Right lobe of liver (tissue), 6 donors: ENCODE data around the gene CDH13. TPM values are rescaled to one million over a fixed set of nuclear protein-coding genes. Genes with fewer than 3 reads are reported as not detected.

Experiments
- ATAC-seq, 4 donors: fragments of 200-7000 bp; cut with Tn5 transposase; one replicate each; pipeline ENCODE4 v1.9.1; 2020; ENCODE audit warnings: mild to moderate bottlenecking in 4 of 4, moderate library complexity in 4 of 4
- DNase-seq, 3 donors: peaks; one replicate each; pipeline ENCODE4 v3.0.0-alpha.2; 2020
- H3K27ac ChIP-seq, 3 donors: fragments of 200-600 bp; one replicate each; pipeline ENCODE4 v1.8.0; 2022
- H3K27me3 ChIP-seq, 2 donors: fragments of 200-600 bp; one replicate each; pipeline ENCODE4 v1.8.0; 2022
- H3K36me3 ChIP-seq, 4 donors: fragments of 200-600 bp; sonication (generic) in 1 of 4; one replicate each; pipeline versions ENCODE4 v1.5.1 to v1.8.0; 2017 to 2022; ENCODE audit warnings: control low read depth in 1 of 4
- H3K4me1 ChIP-seq, 4 donors: fragments of 200-600 bp; sonication (generic) in 1 of 4; one replicate each; pipeline versions ENCODE4 v1.5.1 to v1.8.0; 2017 to 2022; ENCODE audit warnings: control low read depth in 1 of 4
- H3K4me3 ChIP-seq, 3 donors: fragments of 200-600 bp; one replicate each; pipeline ENCODE4 v1.8.0; 2022
- H3K9me3 ChIP-seq, 4 donors: fragments of 200-600 bp; sonication (generic) in 1 of 4; one replicate each; pipeline versions ENCODE4 v1.5.1 to v1.8.0; 2017 to 2022; ENCODE audit warnings: control low read depth in 1 of 4
- CTCF ChIP-seq, 4 donors: fragments of 200-600 bp in 3 of 4; fragments of 450-650 bp in 1 of 4; IDR thresholded peaks; one replicate each; pipeline versions ENCODE4 v1.5.1 to v1.8.0; 2016 to 2022; ENCODE audit warnings: antibody characterized with exemption in 4 of 4, mild to moderate bottlenecking in 2 of 4
- POLR2A ChIP-seq: fragments of 450-650 bp; IDR thresholded peaks from one replicate; pipeline ENCODE4 v1.6.1; 2017; ENCODE audit warnings: antibody characterized with exemption, mild to moderate bottlenecking
- WGBS: methylation state at CpG from one replicate; pipeline ENCODE4 v1.1.6; 2018; ENCODE audit warnings: low coverage, low lambda C conversion rate; ENCODE audit not compliant: insufficient coverage; ENCODE audit errors: missing lambda C conversion rate; 5-methylcytosine and 5-hydroxymethylcytosine counted together
- intact Hi-C, 2 donors: fragments of 100-400 bp; cut with DNase I; formaldehyde crosslinking; loops; one replicate each; pipeline versions ENCODE4 v1.11.2 to v1.14.1; 2022
- total RNA-seq, 6 experiments: library from RNA; depleted of rRNA in 2 of 6; stranded (reverse); fragments of >200 nt in 2 of 6; fragmentation: NEBNext Ultra II Directional in 3 of 6; extraction: Animal tissue kit (Norgen Biotek cat#: 25700) in 3 of 6; gene quantifications; one replicate each; pipeline versions ENCODE4 v1.1.0 to v1.2.4, GENCODE V29; 2016 to 2023
- donor health status: DM: no; HTN: yes; CAD: no.
- donor health status: DM: no; HTN: no; CAD: no.
- donor health status: DM: no; HTN: no; CAD: no.
- donor health status: DM: no; HTN: yes; CAD: no.
- donor health status: DM: no; HTN: yes; CAD: no.

The CDH13 gene
- total RNA-seq, 6 experiments from 2014 or later = 0.13 to 4.6 (median 0.49) TPM

GRCh38 chr16:83312015-83312717, 685.4 kb downstream of the CDH13 start:
- intact Hi-C loops = no loop called here
- H3K9me3 ChIP-seq = no peaks in the 10 kb centered on the region
- 66% methylated on average over 3 of the region's 3 CpGs for WGBS
- no peaks in the 10 kb centered on the region for H3K27me3 ChIP-seq
- H3K4me3 ChIP-seq = no peak overlapping the region
- ATAC-seq = no peak
- no peak for TF ChIP-seq CTCF (IDR thresholded peaks at IDR 0.05)
- H3K27ac ChIP-seq = no peak overlapping the region
- H3K4me1 ChIP-seq = no peaks in the 10 kb centered on the region
- no peak for DNase-seq
- H3K36me3 ChIP-seq = no peaks in the 10 kb centered on the region

- DNase-seq (no peak), ATAC-seq (no peak)
- Histone ChIP-seq H3K9me3 (no peaks in the 10 kb centered on the region), H3K27ac (no peak overlapping the region), H3K4me3 (no peak overlapping the region), H3K4me1 (no peaks in the 10 kb centered on the region), H3K27me3 (no peaks in the 10 kb centered on the region), H3K36me3 (no peaks in the 10 kb centered on the region)
- intact Hi-C loops = no loop called here
- 71% methylated on average over 1 of the region's 1 CpG for WGBS
- TF ChIP-seq CTCF (IDR thresholded peaks at IDR 0.05) (no peak), POLR2A (no peak)
Measured at GRCh38 chr16:83312718-83313245, 686.0 kb downstream of the CDH13 start.

GRCh38 chr16:83315271-83315670, 688.5 kb downstream of the CDH13 start:
- no peaks in the 10 kb centered on the region for H3K27me3 ChIP-seq
- no peaks in the 10 kb centered on the region for H3K36me3 ChIP-seq
- H3K9me3 ChIP-seq = no peaks in the 10 kb centered on the region
- H3K27ac ChIP-seq = no peak overlapping the region
- TF ChIP-seq POLR2A (no peak), CTCF (IDR thresholded peaks at IDR 0.05) (no peak)
- H3K4me3 ChIP-seq = no peak overlapping the region
- intact Hi-C loops = no loop called here
- 40% methylated on average over 2 of the region's 2 CpGs for WGBS
- H3K4me1 ChIP-seq = no peaks in the 10 kb centered on the region
- no peak for DNase-seq
- no peak for ATAC-seq

- Histone ChIP-seq H3K36me3 (no peaks in the 10 kb centered on the region), H3K27ac (no peak overlapping the region), H3K4me1 (no peaks in the 10 kb centered on the region), H3K27me3 (no peaks in the 10 kb centered on the region), H3K9me3 (no peaks in the 10 kb centered on the region), H3K4me3 (no peak overlapping the region)
- 46% methylated on average over 3 of the region's 3 CpGs for WGBS
- DNase-seq (no peak), ATAC-seq (no peak)
- no peak for TF ChIP-seq POLR2A
- no peak for TF ChIP-seq CTCF (IDR thresholded peaks at IDR 0.05)
- intact Hi-C loops = no loop called here
Measured at GRCh38 chr16:83316458-83316857, 689.7 kb downstream of the CDH13 start.
